A549 (cell line): ENCODE results near the gene DSCAM. TPM values are rescaled to one million over a fixed set of nuclear protein-coding genes. Genes with fewer than 3 reads are reported as not detected.

ENCODE experiments used
- ATAC-seq, 2 experiments: fragments of 200-7000 bp in 1 of 2; fragments of >200 bp in 1 of 2; cut with Nextera tagmentation in 1 of 2; cut with Tn5 transposase in 1 of 2; 3 replicates each; pipeline versions ENCODE4 v1.8.0 to v1.9.1; 2018 to 2020; ENCODE audit warnings: mild to moderate bottlenecking in 1 of 2, moderate library complexity in 1 of 2
- CTCF ChIA-PET: fragments of 300-600 bp; sonication (Branson Sonifier 250); formaldehyde crosslinking; extraction: SDS; loops from one replicate; lab custom pipeline; 2021; ENCODE audit warnings: antibody characterized with exemption, inconsistent platforms; lab: Yijun Ruan, JAX
- POLR2A ChIA-PET: fragments of 350-600 bp; formaldehyde crosslinking; extraction: SDS; loops from one replicate; lab custom pipeline; 2021; ENCODE audit warnings: antibody characterized with exemption, inconsistent platforms; lab: Yijun Ruan, JAX
- DNase-seq, 2 experiments: peaks; one replicate each; pipeline versions ENCODE4 v3.0.0 to v3.0.0-alpha.2; 2011 to 2016; ENCODE audit warnings: low read depth in 1 of 2, low spot score in 1 of 2
- FAIRE-seq: peaks from 2 replicates; lab custom pipeline; 2011; peaks lifted over from hg19 to GRCh38; lab: Jason Lieb, UNC
- H3K27ac ChIP-seq, 2 experiments: fragments of >200 bp; sonication (Bioruptor Twin); formaldehyde crosslinking; 3 replicates each; pipeline ENCODE4 v1.5.1; 2016 to 2017
- H3K4me1 ChIP-seq: fragments of >200 bp; sonication (Bioruptor Twin); formaldehyde crosslinking; 3 replicates; pipeline ENCODE4 v1.6.1; 2016
- H3K4me2 ChIP-seq: fragments of >200 bp; sonication (Bioruptor Twin); formaldehyde crosslinking; 3 replicates; pipeline ENCODE4 v1.6.1; 2016
- H3K4me3 ChIP-seq: fragments of >200 bp; sonication (Bioruptor Twin); formaldehyde crosslinking; 3 replicates; pipeline ENCODE4 v1.5.1; 2016
- H3K9me3 ChIP-seq: fragments of >200 bp; sonication (Bioruptor Twin); formaldehyde crosslinking; 3 replicates; pipeline ENCODE4 v1.6.1; 2016
- ATOH8 ChIP-seq: fragments of 250-450 bp; sonication (Bioruptor Pico); IDR thresholded peaks from 2 replicates; pipeline ENCODE4 v1.5.0; 2020; ENCODE audit warnings: low read depth, mild to moderate bottlenecking, moderate library complexity
- EHMT2 ChIP-seq: fragments of 200-600 bp; sonication (generic); IDR thresholded peaks from 2 replicates; pipeline ENCODE4 v1.6.1; 2016; ENCODE audit warnings: antibody characterized with exemption, low read depth, mild to moderate bottlenecking, moderate library complexity
- EP300 ChIP-seq, 2 experiments: fragments of >200 bp; sonication (Bioruptor Twin); formaldehyde crosslinking; IDR thresholded peaks; 2 replicates in 1 of 2; 3 replicates in 1 of 2; pipeline ENCODE4 v1.6.1; 2016 to 2017
- FOSL2 ChIP-seq, 2 experiments: fragments of 450-650 bp in 1 of 2; fragments of >200 bp in 1 of 2; sonication (Bioruptor Twin) in 1 of 2; formaldehyde crosslinking; IDR thresholded peaks; 2 replicates each; pipeline versions ENCODE4 v1.5.0 to v1.6.1; 2016 to 2020; ENCODE audit warnings: mild to moderate bottlenecking in 1 of 2, moderate library complexity in 1 of 2
- FOXS1 ChIP-seq: fragments of 250-450 bp; sonication (Bioruptor Pico); IDR thresholded peaks from 2 replicates; pipeline ENCODE4 v1.5.0; 2020; ENCODE audit warnings: mild to moderate bottlenecking, moderate library complexity
- HDAC2 ChIP-seq: fragments of 200-600 bp; sonication (generic); IDR thresholded peaks from 2 replicates; pipeline ENCODE4 v1.6.1; 2016
- HOXB13 ChIP-seq: fragments of 250-450 bp; sonication (Bioruptor Pico); IDR thresholded peaks from 2 replicates; pipeline ENCODE4 v1.5.0; 2020; ENCODE audit warnings: low read depth, mild to moderate bottlenecking, moderate library complexity
- HOXB5 ChIP-seq: fragments of 250-450 bp; sonication (Bioruptor Pico); IDR thresholded peaks from 2 replicates; pipeline ENCODE4 v1.5.0; 2020; ENCODE audit warnings: mild to moderate bottlenecking, moderate library complexity
- JUNB ChIP-seq: fragments of >200 bp; sonication (Bioruptor Twin); formaldehyde crosslinking; IDR thresholded peaks from 2 replicates; pipeline ENCODE4 v1.6.1; 2016
- KDM5A ChIP-seq: fragments of 200-600 bp; sonication (generic); IDR thresholded peaks from 2 replicates; pipeline ENCODE4 v1.6.1; 2016; ENCODE audit warnings: antibody characterized with exemption, mild to moderate bottlenecking
- MAFK ChIP-seq: fragments of 450-650 bp; IDR thresholded peaks from 2 replicates; pipeline ENCODE4 v1.6.1; 2014; ENCODE audit not compliant: partially characterized antibody
- MYC ChIP-seq: IDR thresholded peaks from 2 replicates; pipeline ENCODE4 v1.6.1; 2012; ENCODE audit warnings: mild to moderate bottlenecking, inconsistent platforms, low read length, improper control_type of control experiment, borderline replicate concordance
- RARB ChIP-seq: fragments of 250-450 bp; sonication (Bioruptor Pico); IDR thresholded peaks from 2 replicates; pipeline ENCODE4 v1.8.0; 2021; ENCODE audit warnings: mild to moderate bottlenecking, moderate library complexity
- TFCP2L1 ChIP-seq: fragments of 250-450 bp; sonication (Bioruptor Pico); IDR thresholded peaks from 2 replicates; pipeline ENCODE4 v1.5.0; 2021; ENCODE audit warnings: mild to moderate bottlenecking
- TP53 ChIP-seq: fragments of 250-450 bp; sonication (Bioruptor Pico); IDR thresholded peaks from 2 replicates; pipeline ENCODE4 v1.5.0; 2021; ENCODE audit warnings: mild to moderate bottlenecking, moderate library complexity
- ZC3H11A ChIP-seq: fragments of 450-650 bp; IDR thresholded peaks from 2 replicates; pipeline ENCODE4 v1.6.1; 2014; ENCODE audit warnings: antibody characterized with exemption, mild to moderate bottlenecking
- ZFP36 ChIP-seq: fragments of 450-650 bp; IDR thresholded peaks from 2 replicates; pipeline ENCODE4 v1.6.1; 2014; ENCODE audit warnings: borderline replicate concordance; ENCODE audit not compliant: partially characterized antibody
- WGBS: methylation state at CpG from one replicate; pipeline ENCODE4 v1.1.6; 2017; ENCODE audit errors: missing lambda C conversion rate; 5-methylcytosine and 5-hydroxymethylcytosine counted together
- polyA plus RNA-seq, 4 experiments: library from polyadenylated mRNA; depleted of rRNA in 3 of 4; stranded (reverse); fragments of >200 nt; fragmentation: RNase III in 1 of 4; extraction: RNeasy Plus Mini Kit Qiagen cat#74134 plus additional on column Dnase treatment in 1 of 4; gene quantifications; 2 replicates in 3 of 4; 3 replicates in 1 of 4; pipeline ENCODE4 v1.2.3, GENCODE V29; 2011 to 2017
- TF ChIP-seq, protein P1 (sequence below): fragments of 250-450 bp; sonication (Bioruptor Pico); IDR thresholded peaks from 2 replicates; pipeline ENCODE4 v1.5.0; 2021; ENCODE audit warnings: mild to moderate bottlenecking, moderate library complexity, borderline replicate concordance
- TF ChIP-seq, protein P2 (sequence below): IDR thresholded peaks from 2 replicates; pipeline ENCODE4 v1.6.1; 2012; ENCODE audit warnings: low read depth, borderline replicate concordance

DSCAM gene
- polyA plus RNA-seq, 2 of the 4 experiments (the other 2 are of a cell fraction): not detected

DNA sequence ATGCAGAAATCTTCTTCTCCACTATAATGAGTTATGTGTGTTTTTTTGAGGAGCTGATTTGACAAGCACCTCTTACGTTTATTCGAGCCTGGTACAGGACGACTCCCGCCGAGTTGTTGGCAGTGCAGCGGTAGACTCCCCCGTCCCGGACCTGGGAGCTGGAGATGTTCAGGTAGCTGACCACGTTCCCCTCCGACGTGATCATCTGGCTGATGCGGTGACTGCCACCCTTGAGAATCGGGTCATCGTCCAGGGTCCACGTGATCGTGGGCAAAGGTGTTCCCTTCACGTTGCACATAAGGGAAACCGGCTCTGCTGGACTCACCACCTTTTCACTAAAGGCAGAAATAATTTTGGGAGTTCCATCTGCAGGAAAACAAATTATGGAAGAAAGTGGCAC, 507.9 kb downstream of the DSCAM start:
- FAIRE-seq (no peak), DNase-seq (no peak), ATAC-seq (no peak)
- 10% methylated on average over 10 of the region's 18 CpGs for WGBS
- no peaks in the 10 kb centered on the region for H3K9me3 ChIP-seq
- H3K4me1 ChIP-seq: no peaks in the 10 kb centered on the region
- H3K4me3 ChIP-seq: no peak overlapping the region
- TF ChIP-seq KDM5A: no peak
- no peak for TF ChIP-seq MAFK
- TF ChIP-seq TP53 (CRISPR knock-in tag): no peak
- no peak for TF ChIP-seq HOXB13 (CRISPR knock-in tag)
- no peak for TF ChIP-seq ZFP36
- no peak for TF ChIP-seq MYC
- TF ChIP-seq, all 56 proteins: peak for 0
- CTCF ChIA-PET: no interaction called here
- POLR2A ChIA-PET: interaction anchor here (0.6 kb wide), 1 partner anchor 16 kb away, joined by 3 read pairs; no protein-coding TSS in a partner anchor
- Histone ChIP-seq H3K27ac (no peak overlapping the region), H3K4me2 (no peak overlapping the region)

DNA sequence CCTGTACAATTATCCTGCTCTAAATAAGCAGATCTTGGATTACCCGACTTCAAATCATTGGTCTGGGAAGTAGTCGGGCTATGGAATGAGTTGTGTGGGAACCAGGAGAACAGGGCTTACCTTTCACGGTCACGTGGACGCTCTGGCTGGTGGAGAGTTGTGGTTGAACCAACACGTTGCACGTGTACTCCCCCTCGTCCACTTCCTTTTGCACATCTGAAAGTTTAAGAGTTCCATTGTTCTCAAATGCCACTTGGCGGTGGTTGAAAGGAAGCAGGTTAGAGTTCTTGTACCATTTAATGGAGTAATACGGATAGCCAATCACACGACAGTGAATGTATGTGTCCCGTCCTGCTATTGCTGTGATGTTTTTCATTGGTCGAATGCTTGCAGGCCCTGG, 509.0 kb downstream of the DSCAM start:
- ATAC-seq: no peak
- Histone ChIP-seq H3K4me3 (no peak overlapping the region), H3K27ac (no peak overlapping the region), H3K9me3 (no peaks in the 10 kb centered on the region), H3K4me2 (no peak overlapping the region), H3K4me1 (no peaks in the 10 kb centered on the region)
- TF ChIP-seq RARB (CRISPR knock-in tag) (no peak), HOXB5 (CRISPR knock-in tag) (no peak), TFCP2L1 (no peak), FOSL2 (IDR thresholded peaks at IDR 0.05) (no peak), FOSL2 (CRISPR knock-in tag; IDR thresholded peaks at IDR 0.05) (no peak), EP300 (IDR thresholded peaks at IDR 0.05) (no peak), JUNB (no peak), ATOH8 (CRISPR knock-in tag) (no peak), EHMT2 (no peak), FOXS1 (CRISPR knock-in tag) (no peak), HDAC2 (no peak)
- TF ChIP-seq, protein P1, sequence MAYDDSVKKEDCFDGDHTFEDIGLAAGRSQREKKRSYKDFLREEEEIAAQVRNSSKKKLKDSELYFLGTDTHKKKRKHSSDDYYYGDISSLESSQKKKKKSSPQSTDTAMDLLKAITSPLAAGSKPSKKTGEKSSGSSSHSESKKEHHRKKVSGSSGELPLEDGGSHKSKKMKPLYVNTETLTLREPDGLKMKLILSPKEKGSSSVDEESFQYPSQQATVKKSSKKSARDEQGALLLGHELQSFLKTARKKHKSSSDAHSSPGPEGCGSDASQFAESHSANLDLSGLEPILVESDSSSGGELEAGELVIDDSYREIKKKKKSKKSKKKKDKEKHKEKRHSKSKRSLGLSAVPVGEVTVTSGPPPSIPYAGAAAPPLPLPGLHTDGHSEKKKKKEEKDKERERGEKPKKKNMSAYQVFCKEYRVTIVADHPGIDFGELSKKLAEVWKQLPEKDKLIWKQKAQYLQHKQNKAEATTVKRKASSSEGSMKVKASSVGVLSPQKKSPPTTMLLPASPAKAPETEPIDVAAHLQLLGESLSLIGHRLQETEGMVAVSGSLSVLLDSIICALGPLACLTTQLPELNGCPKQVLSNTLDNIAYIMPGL (CRISPR knock-in tag): no peak
- TF ChIP-seq, protein P2, sequence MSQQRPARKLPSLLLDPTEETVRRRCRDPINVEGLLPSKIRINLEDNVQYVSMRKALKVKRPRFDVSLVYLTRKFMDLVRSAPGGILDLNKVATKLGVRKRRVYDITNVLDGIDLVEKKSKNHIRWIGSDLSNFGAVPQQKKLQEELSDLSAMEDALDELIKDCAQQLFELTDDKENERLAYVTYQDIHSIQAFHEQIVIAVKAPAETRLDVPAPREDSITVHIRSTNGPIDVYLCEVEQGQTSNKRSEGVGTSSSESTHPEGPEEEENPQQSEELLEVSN: no peak
- ChIA-PET CTCF (no interaction called here), POLR2A (no interaction called here)
- no peak for FAIRE-seq
- DNase-seq: no peak
- 30% methylated on average over 10 of the region's 13 CpGs for WGBS

DNA sequence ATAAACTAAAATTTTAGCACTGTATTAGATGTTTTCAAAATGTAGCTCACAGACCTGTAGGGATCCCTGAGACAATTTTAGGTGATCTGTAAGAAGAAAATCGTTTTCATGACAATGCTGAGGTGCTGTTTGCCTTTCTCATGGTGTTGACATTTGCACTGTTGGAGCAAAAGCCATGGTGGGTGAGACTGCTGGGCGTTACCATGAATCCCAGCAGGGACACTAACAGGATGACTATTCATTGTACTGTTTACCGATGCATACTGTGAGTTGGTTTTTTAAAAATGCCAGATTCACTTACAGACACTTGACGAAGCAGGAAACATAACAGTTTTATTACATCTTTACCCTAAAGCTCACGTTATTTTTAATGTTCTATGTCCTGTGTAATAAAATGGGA, 511.3 kb downstream of the DSCAM start:
- H3K4me3 ChIP-seq: no peak overlapping the region
- DNase-seq (no peak), FAIRE-seq (no peak)
- no peaks in the 10 kb centered on the region for H3K4me1 ChIP-seq
- H3K9me3 ChIP-seq: no peaks in the 10 kb centered on the region
- no peak for TF ChIP-seq ZC3H11A
- TF ChIP-seq, all 56 proteins: peak for 0
- CTCF ChIA-PET: no interaction called here
- 1% methylated on average over 5 of the region's 5 CpGs for WGBS
- POLR2A ChIA-PET: no interaction called here
- no peak overlapping the region for H3K4me2 ChIP-seq
- no peak overlapping the region for H3K27ac ChIP-seq
- no peak for ATAC-seq
